Tibial nerve (tissue), 3 donors: ENCODE data around the gene CPB2.

Experiments
- POLR2A ChIP-seq, 2 donors: fragments of 450-650 bp; IDR thresholded peaks; one replicate each; pipeline ENCODE4 v1.6.1; 2017; ENCODE audit warnings: antibody characterized with exemption in 2 of 2, mild to moderate bottlenecking in 2 of 2, moderate library complexity in 2 of 2
- TF ChIP-seq, protein P1 (sequence below), 5 experiments: fragments of 200-600 bp in 3 of 5; fragments of 450-650 bp in 2 of 5; sonication (generic) in 3 of 5; IDR thresholded peaks; one replicate each; pipeline ENCODE4 v1.5.1; 2016 to 2019; ENCODE audit warnings: antibody characterized with exemption in 5 of 5, mild to moderate bottlenecking in 3 of 5, moderate library complexity in 2 of 5

DNA sequence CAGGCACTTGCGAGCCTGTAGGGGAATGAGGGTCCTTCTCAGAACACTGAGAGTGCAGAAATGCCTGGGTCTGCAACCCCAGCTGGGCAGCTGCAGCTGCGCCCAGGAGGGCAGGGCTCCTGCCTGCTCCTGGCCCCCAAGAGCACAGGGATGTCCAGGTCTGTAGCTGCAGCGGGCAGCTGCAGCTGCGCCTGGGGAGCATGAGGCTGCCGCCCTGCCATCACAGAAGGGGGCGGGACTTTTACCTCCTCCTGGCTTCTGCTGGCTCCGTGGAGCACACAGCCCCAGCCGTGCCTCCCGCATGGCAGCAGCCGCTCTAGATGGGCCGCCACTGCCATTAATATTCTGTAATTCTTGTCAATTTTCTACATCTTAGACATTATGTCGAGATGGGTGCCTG lies 17.8 kb downstream of the CPB2 start:
- TF ChIP-seq, protein P1, sequence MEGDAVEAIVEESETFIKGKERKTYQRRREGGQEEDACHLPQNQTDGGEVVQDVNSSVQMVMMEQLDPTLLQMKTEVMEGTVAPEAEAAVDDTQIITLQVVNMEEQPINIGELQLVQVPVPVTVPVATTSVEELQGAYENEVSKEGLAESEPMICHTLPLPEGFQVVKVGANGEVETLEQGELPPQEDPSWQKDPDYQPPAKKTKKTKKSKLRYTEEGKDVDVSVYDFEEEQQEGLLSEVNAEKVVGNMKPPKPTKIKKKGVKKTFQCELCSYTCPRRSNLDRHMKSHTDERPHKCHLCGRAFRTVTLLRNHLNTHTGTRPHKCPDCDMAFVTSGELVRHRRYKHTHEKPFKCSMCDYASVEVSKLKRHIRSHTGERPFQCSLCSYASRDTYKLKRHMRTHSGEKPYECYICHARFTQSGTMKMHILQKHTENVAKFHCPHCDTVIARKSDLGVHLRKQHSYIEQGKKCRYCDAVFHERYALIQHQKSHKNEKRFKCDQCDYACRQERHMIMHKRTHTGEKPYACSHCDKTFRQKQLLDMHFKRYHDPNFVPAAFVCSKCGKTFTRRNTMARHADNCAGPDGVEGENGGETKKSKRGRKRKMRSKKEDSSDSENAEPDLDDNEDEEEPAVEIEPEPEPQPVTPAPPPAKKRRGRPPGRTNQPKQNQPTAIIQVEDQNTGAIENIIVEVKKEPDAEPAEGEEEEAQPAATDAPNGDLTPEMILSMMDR (IDR thresholded peaks at IDR 0.05): no peak
- no peak for TF ChIP-seq POLR2A (IDR thresholded peaks at IDR 0.05)
